Measurements from ENCODE around the gene FTCDNL1.

GRCh38 chr2:199810422-199811171, 40.4 kb downstream of the FTCDNL1 start:
- no peak for TF ChIP-seq EZH2 (IDR thresholded peaks at IDR 0.05)
- TF ChIP-seq CTCF (IDR thresholded peaks at IDR 0.05), result no peak
- TF ChIP-seq EZH2phosphoT487 (IDR thresholded peaks at IDR 0.05), result no peak

Measured in neural progenitor cell (in vitro differentiated cells).